Left ventricle myocardium superior (tissue), 1 donor: ENCODE results near the gene SIN3B. TPM values are rescaled to one million over a fixed set of nuclear protein-coding genes. Genes with fewer than 3 reads are reported as not detected.

Source experiments
- ATAC-seq: fragments of 200-7000 bp; cut with Tn5 transposase; one replicate; pipeline ENCODE4 v1.9.1; 2020; ENCODE audit warnings: mild to moderate bottlenecking, moderate library complexity
- DNase-seq: peaks from one replicate; pipeline ENCODE4 v3.0.0-alpha.2; 2020
- intact Hi-C: fragments of 100-400 bp; cut with micrococcal nuclease; formaldehyde crosslinking; loops from one replicate; pipeline ENCODE4 v1.11.0; 2022
- total RNA-seq: library from RNA; stranded (reverse); fragmentation: NEBNext Ultra II Directional; extraction: Animal tissue kit (Norgen Biotek cat#: 25700); gene quantifications from one replicate; pipeline ENCODE4 v1.2.1, GENCODE V29; 2021
- donor health status: DM: no; HTN: yes; CAD: no; lungs with severe emphysema.

SIN3B gene
- total RNA-seq, 1 donor from 2014 or later, result 26.0 TPM

DNA sequence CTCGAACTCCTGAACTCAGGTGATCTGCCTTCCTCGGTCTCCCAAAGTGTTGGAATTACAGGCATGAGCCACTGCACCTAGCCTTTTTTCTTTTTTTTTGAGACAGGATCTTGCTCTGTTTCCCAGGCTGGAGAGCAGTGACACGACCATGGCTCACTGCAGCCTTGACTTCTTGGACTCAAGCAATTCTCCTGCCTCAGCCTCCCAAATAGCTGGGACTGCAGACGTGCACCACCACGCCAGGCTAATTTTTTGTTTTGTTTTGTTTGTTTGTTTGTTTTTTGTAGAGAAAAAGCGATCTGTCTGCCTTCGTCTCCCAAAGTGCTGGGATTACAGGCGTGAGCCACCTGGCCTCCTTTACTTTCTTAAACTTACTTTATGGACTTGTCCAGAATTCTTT, 6.5 kb upstream of the SIN3B start:
- intact Hi-C loops, result no loop called here
- DNase-seq, result no peak
- ATAC-seq, result no peak

DNA sequence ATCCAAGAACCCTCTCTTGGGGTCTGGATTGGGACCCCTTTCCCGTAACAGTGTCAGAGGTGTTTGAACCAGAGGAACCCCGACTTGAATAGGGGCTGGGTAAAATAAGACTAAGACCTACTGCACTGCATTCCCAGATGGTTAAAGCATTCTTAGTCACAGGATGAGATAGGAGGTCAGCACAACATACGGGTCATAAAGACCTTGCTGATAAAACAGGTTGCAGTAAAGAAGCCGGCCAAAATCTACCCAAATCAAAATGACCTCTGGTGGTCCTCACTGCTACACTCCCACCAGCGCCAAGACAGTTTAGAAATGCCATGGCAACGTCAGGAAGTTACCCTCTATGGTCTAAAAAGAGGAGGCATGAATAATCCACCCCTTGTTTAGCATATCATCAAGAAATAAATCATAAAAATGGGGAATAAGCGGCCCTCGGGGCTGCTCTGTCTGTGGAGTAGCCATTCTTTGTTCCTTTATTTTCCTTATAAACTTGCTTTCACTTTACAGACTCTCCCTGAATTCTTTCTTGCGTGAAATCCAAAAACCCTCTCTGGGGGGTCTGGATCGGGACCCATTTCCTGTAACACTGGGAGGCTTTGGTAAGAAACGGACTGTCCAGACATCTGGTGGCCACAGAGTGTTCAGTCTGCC, 4.4 kb upstream of the SIN3B start:
- ATAC-seq (peak; percentile 80), DNase-seq (no peak)
- intact Hi-C loops, result no loop called here

DNA sequence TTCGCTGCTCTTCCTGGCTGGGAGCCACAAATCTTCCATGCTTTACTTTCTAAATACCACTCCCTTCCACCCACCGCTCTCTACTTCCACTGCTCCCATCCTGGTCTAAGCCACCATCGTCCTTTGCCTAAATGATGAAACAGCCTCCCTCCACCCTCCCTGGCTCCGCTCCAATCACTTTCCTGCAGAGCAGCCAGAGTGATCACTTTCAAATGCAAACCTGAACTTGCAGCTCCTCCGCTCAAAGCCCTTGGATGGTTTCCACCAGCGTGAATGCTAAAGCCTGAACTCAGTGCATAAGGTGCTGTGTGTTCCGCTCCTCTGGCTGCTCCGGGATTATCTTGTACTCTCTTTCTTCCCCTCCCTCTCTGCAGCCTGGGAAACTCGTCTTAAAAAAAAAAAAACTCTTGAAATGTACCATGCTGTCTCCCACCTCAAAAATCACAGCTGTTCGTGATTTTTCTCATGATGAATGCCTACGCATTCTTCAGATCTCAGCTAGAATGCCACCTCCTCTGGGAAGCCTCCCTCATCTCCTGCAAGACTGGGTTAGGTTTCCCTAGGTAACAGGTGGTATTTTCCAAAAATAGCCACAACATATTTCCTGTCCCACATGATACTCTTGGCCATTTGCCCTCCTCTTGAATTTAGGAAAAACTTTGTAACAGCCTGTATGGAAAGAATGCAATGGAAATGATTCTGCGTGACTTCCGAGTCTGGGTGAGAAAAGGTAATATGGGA, 3.7 kb upstream of the SIN3B start:
- peak; percentile 61 for DNase-seq
- peak; percentile 54 for ATAC-seq
- intact Hi-C loops, result no loop called here

DNA sequence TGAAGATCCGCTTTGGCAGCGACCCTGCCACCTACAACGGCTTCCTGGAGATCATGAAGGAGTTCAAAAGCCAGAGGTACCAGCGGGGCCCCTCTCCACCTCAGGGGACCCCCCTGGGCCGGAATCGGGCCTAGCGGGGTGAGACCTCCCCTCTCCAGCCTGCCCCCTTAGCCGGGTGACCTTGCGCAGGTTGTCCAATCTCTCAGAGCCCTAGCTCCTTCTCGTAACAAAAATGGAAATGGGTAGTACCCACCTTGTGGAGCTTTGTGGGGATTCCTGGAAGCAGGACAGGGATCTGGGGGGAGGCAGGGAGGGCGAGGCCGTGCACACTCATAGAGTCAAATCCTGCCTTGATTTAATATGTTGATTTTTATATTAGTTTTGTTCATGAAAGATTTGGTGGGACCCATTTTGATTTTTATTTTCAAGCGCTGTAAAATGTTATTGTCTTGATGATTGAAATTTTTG, 658 bp downstream of the SIN3B start:
- ATAC-seq, result peak; percentile 5
- intact Hi-C loops, result no loop called here
- no peak for DNase-seq

DNA sequence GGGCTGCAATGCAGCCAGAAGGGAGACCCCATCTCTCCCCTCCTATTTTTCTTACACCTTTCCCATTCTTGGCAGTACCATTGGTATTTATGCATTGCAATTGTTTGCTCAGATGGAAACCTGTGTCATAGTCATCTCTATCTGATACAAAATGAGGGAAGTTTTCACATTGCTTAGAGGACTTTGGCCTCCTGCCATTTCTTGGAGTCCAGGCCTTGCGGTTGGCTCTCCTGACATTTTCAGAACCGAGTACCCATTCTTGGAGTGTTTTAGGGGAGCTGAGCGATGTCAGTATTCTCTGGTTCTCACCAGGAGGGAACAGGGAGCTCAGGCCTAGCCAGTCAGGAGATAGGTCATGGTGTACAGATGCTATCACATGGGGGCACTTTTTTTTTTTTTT, 1.5 kb downstream of the SIN3B start:
- ATAC-seq, result no peak
- intact Hi-C loops, result no loop called here
- DNase-seq, result no peak

DNA sequence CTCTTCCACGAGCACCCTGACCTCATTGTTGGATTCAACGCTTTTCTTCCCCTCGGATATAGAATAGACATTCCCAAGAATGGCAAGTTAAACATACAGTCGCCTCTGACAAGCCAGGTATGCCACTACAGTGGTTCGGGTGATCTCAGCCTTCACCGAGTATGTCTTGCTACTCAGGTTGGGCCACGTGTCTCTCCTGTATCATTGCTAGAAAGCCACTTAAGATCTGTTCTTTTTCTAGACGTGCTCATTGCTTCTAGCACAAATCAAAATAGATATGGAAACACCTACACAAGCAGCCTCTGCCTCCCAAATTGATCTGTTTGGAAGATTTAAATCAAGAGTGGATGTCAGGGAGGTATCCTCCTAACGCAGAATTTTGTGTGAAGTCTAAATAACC, 2.3 kb downstream of the SIN3B start:
- DNase-seq (no peak), ATAC-seq (no peak)
- intact Hi-C loops, result no loop called here

DNA sequence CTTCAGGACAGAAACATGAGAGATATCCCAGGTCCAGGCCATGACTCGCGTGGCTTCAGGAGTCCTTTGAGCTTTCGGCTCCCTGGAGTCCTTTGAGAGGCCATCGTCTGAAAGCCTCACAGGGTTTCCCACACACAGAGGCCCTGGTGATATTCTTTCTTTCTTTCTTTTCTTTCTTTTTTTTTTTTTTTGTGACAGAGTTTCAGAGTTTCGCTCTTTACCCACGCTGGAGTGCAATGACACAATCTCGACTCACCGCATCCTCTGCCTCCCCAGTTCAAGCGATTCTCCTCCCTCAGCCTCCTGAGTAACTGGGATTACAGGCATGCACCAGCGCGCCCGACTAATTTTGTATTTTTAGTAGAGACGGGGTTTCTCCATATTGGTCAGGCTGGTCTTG, 5.5 kb downstream of the SIN3B start:
- no peak for DNase-seq
- intact Hi-C loops, result no loop called here
- ATAC-seq, result no peak

DNA sequence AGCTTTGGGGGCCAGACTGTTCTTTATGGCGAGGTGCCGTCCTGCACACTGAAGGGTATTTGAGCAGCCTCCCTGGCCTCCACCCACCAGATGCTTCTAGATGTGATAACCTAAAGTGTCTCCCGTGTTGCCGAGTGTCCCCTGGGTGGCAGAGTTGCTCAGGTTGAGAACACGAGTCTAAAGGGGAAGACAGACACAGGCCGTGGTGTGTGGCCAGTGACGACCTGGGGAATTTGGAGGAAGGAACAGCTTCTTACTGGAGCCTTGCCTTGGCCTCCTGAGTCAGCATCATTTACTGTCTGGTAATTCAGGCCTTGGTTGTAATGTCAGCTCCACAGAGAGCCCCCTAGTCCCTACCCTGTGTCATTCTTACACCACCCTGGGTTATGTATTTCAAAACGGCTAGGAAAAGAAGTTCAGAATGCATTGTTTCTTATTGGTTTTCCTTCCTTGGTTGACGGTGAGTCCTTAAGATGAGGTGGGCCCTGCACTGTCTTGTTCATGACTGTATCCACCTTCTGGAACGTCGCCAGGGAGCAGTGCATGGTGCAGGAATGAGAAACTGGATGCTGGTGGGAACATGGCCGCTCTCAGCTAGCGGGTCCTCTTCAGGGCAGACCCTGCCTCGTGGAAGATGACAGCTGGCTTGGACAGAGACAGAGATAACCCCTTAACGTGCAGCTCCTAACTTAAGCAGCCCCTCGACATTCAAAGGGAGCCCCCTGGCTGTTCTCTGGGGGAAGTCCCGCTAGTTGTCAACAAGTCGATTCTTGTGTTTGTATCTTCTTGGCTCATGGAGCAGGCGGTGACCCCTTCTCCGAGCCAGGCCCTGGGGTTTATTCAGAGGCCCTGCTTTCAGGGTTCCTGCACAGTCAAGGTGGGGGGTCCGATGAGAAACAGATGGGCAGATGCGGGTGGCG, 7.2 kb downstream of the SIN3B start:
- peak; percentile 42 for DNase-seq
- intact Hi-C loops, result no loop called here
- ATAC-seq, result peak; percentile 46

DNA sequence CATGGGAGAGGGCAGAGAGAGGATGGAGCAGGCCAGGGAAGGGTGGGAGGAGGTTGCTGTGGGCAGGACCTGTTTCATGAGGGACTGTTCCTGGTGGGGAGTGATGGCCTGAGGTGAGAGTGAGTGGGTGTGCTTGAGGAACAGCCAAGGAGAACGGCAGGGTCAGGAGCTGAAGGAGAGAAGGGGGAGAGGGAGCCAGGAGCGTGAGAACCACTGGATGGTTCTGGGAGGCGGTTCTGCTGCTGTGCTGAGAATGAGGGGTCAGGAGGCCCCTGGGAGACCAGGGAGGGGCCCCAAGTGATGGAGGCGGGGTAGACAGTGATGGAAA, 7.8 kb downstream of the SIN3B start:
- ATAC-seq, result no peak
- intact Hi-C loops, result no loop called here
- DNase-seq, result no peak

DNA sequence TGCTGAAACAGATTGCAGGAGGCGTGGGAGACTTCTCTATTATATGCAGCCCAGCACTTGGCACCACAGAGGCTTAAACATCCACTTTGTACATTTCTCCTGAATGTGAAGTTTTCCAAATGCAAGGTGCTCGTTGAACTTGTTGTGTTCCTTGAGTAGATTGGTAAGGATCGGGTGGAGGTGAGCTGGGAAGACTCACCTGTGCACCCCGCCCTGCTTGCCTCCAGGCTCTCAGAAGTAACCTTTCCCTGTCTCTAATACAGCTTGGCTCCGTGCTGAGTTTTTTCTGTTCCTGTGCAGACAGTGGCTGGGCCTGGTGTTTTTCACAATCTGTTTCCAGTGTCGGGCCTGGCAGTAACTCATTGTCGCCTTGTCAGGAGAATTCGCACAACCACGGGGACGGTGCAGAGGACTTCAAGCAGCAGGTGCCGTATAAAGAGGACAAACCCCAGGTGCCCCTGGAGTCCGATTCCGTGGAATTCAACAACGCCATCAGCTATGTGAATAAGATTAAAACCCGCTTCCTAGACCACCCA, 12.3 kb downstream of the SIN3B start:
- intact Hi-C loops, result no loop called here
- no peak for DNase-seq
- ATAC-seq, result peak; percentile 68

DNA sequence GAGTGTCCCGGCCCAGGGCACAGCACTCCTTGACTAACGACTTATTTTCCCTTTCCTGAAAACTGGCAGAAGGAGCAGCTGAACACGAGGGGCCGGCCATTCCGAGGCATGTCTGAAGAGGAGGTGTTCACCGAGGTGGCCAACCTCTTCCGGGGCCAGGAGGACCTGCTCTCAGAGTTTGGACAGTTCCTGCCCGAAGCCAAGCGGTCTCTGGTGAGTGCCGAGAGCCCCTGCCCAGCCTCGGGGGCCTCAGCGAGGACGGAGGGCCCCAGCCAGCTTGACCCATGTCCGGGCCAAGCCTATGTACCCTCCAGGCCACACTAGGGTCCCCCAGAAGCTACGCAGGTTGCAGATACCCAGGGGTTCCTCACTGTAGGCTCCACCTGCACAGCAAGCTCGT, 17.7 kb downstream of the SIN3B start:
- ATAC-seq, result no peak
- intact Hi-C loops, result no loop called here
- no peak for DNase-seq

DNA sequence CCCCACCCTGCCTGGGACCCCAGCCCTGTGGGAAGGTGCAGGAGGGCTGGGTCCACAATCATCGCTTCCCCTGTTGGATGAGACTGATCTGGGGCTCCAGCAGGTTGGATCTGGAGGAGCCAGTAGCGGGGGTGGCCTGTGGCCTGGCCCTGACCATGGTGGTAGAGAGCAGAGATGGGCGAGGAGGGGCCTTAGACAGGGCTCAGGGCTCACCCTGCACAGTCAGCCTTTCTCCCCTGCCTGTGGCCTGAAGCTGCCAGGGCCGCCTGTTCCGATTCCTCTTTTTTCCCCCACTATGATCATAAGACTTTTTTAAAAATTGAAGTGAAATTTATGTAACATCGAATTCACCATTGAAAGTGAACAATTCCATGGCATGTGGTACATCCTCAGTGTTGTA, 18.2 kb downstream of the SIN3B start:
- DNase-seq (no peak), ATAC-seq (peak; percentile 57)
- intact Hi-C loops, result no loop called here

DNA sequence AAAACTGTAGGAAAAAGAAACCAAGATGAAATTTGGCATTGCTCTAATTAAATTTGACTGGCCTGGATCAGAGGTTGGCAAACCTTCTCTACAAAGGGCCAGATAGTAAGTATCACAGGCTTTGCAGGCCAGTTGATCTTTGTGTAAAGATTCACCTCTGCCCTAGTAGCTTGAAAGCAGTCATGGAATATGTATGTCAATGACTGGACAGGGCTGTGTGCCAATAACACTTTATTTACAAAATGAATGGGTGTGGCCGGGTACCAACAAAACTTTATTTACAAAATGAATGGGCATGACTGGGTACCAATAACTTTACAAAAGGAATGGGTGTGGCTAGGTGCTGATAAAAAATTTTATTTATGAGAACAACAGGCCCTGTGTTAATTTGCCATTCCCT, 20.0 kb downstream of the SIN3B start:
- ATAC-seq, result no peak
- intact Hi-C loops, result no loop called here
- DNase-seq, result no peak

DNA sequence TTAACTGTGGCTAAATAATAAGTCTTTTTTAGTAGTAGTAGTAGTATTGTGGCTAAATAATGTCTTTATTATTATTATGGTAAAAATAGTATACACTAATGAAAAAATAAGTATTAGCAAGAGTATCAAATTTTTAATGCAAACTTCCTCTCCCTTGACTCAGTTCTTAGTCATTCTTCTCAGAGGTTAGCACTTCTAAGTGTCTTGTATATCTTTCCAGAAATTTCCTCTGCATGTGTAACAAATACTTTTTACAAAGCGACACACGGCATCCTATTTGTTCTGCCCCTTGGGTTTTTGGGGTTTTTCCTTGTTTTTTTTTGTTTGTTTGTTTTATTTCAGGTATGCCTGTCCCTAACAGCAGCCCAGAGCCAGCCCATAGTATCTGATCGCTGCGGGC, 20.9 kb downstream of the SIN3B start:
- ATAC-seq (no peak), DNase-seq (no peak)

DNA sequence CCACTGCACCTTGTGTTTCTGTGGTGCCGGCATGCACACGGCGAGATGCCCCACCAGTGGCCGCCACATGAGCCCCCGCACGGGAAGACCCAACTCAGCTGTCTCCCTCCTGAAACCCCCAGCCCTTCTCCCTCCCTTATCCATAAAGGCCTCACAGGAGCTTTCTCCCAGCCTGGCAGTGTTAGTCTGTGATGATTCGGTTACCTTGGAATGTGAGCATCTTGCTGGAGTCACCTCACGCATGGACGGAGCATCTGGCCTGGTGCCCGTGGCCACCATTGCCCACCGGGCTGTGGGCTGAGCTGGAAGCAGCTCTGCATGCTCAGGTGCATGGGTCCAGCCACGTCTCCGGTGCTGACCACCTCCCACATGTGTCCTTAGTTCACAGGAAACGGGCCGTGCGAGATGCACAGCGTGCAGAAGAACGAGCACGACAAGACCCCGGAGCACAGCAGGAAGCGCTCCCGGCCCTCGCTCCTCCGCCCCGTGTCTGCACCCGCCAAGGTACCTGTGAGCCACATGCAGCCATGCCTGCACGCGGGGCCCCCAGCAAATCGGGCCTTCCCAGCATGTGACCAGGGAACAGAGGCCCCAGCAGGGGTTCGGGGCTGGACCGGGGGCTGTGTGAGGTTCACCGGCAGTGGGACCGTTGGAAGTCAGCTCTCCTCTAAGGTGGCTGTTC, 22.0 kb downstream of the SIN3B start:
- ATAC-seq, result no peak
- intact Hi-C loops, result no loop called here
- no peak for DNase-seq

More for the DNA sequence above, 20.9 kb downstream of the SIN3B start:
- intact Hi-C loops, result no loop called here

DNA sequence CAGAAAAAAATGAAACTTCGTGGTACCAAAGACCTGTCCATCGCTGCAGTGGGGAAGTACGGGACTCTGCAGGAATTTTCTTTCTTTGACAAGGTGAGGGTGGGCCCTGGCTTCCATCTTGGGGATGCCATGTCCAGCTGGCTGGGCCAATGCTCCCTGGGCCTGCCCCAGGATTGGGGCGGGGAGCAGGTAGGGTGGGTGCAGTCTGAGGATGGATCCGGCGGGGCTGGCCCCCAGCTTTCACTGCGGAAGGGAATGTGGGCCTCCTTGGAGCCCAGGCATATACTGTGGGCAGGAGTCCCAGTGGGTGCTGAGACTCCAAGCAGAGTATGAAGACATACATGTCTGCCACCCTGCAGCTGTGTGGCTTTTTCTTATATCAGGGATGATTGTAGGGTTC, 23.9 kb downstream of the SIN3B start:
- ATAC-seq (no peak), DNase-seq (no peak)
- intact Hi-C loops, result no loop called here

DNA sequence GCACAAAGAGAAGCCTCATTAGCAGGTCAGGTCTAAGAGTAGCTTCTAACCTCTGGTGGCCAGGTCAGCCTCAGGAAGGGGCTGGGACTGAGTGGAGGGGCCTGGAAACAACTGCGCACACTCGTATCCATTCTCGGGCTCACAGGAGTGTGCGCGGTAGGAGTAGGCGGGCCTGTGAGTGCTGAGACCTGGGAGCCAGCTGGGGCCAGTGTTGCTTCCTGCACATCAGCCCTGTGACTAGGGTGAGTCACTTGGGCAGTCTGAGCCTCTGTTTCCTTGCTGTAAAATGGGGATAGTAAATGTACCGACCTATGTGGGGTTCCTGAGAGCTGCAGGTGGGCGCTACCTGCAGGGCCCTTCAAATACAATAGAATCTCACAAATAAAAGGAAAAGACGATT, 26.9 kb downstream of the SIN3B start:
- no peak for DNase-seq
- intact Hi-C loops, result no loop called here
- ATAC-seq, result no peak

DNA sequence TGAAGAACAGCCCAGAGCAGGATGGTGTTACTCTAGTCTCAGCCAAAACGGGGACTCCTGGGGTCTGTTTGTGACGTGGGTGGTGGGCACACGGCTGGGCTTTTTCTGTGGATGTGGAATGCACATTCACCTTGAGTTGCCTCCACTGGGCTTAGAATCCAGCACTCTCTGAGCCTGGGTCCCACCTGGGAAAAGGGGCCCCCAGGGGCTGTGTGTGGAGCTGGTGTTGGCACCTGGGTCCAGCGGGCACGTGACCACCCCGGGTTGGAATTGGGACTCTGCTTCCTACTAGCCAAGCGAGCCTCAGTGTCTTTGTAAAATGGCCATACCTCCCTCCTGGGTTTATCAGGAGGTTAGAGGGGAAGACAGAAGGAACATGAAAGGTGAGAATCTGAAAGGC, 30.4 kb downstream of the SIN3B start:
- no peak for ATAC-seq
- DNase-seq, result no peak
- intact Hi-C loops, result no loop called here

DNA sequence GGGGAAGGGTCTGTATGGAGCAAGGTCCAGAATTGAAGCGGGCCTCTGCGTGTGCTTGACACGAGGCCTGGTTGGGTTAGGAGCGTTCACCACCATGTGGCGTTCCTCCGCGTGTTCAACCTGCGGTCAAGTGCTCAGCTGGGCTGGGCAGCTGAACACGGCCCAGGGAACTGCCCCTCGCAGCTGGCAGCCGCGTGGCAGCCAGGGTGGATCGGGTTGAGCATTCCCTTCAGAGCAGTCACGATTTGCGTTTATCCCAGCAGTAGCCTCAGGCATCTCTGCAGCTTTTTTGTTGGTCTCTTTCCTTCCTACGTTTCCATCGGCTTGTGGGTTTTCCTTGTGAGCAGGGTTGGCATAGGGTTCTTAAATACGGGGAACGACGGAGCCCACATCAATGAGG, 30.9 kb downstream of the SIN3B start:
- DNase-seq, result no peak
- intact Hi-C loops, result no loop called here
- ATAC-seq, result no peak
